ENCODE measurements around the gene TCF20.

- TF ChIP-seq, protein P1, sequence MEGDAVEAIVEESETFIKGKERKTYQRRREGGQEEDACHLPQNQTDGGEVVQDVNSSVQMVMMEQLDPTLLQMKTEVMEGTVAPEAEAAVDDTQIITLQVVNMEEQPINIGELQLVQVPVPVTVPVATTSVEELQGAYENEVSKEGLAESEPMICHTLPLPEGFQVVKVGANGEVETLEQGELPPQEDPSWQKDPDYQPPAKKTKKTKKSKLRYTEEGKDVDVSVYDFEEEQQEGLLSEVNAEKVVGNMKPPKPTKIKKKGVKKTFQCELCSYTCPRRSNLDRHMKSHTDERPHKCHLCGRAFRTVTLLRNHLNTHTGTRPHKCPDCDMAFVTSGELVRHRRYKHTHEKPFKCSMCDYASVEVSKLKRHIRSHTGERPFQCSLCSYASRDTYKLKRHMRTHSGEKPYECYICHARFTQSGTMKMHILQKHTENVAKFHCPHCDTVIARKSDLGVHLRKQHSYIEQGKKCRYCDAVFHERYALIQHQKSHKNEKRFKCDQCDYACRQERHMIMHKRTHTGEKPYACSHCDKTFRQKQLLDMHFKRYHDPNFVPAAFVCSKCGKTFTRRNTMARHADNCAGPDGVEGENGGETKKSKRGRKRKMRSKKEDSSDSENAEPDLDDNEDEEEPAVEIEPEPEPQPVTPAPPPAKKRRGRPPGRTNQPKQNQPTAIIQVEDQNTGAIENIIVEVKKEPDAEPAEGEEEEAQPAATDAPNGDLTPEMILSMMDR (IDR thresholded peaks at IDR 0.05): no peak
- no peak for TF ChIP-seq POLR2AphosphoS5 (IDR thresholded peaks at IDR 0.05)
- TF ChIP-seq POLR2A (IDR thresholded peaks at IDR 0.05; ENCODE audit: low read depth): no peak
Measured at GRCh38 chr22:42315392-42315756, 44.9 kb upstream of the TCF20 start.

Measured in esophagus muscularis mucosa (tissue), 3 donors.